GM12878 (cell line): ENCODE measurements around the gene ATP1B1. TPM values are rescaled to one million over a fixed set of nuclear protein-coding genes. Genes with fewer than 3 reads are reported as not detected.

Experiments used
- ATAC-seq: fragments of 200-7000 bp; cut with Tn5 transposase; 3 replicates; pipeline ENCODE4 v1.9.1; 2020; ENCODE audit warnings: mild to moderate bottlenecking, moderate library complexity
- BruUV-seq: library from RNA; stranded (reverse); fragments of 400-500 nt; replicated peaks from 2 replicates; lab custom pipeline; 2021; lab: Mats Ljungman, UMichigan
- CTCF ChIA-PET: fragments of 300-600 bp; sonication (Branson Sonifier 250); formaldehyde crosslinking; extraction: SDS; loops from one replicate; lab custom pipeline; 2021; ENCODE audit warnings: inconsistent platforms; lab: Yijun Ruan, JAX
- POLR2A ChIA-PET: fragments of 350-600 bp; formaldehyde crosslinking; extraction: SDS; loops from one replicate; lab custom pipeline; 2021; ENCODE audit warnings: inconsistent platforms; lab: Charles Lee
- RAD21 ChIA-PET: fragments of 300-600 bp; sonication (Branson Sonifier 250); formaldehyde crosslinking; loops from one replicate; lab custom pipeline; 2023; ENCODE audit warnings: antibody characterized with exemption; ENCODE audit not compliant: unreplicated experiment; lab: Charles Lee
- SMC1A ChIA-PET: fragments of 300-600 bp; sonication (Branson Sonifier 250); formaldehyde crosslinking; loops from one replicate; lab custom pipeline; 2023; ENCODE audit not compliant: unreplicated experiment, uncharacterized antibody; lab: Charles Lee
- DNase-seq: peaks from one replicate; pipeline ENCODE4 v3.0.0-alpha.2; 2011; ENCODE audit warnings: low read depth, low spot score
- FAIRE-seq: peaks from 3 replicates; lab custom pipeline; 2011; peaks lifted over from hg19 to GRCh38; lab: Jason Lieb, UNC
- H2AFZ ChIP-seq: 2 replicates; pipeline ENCODE4 v1.6.0; 2011; ENCODE audit warnings: low read depth, low read length, control low read depth; ENCODE audit not compliant: control insufficient read depth
- H3K27ac ChIP-seq: 2 replicates; pipeline ENCODE4 v1.5.1; 2011; ENCODE audit warnings: control low read depth; ENCODE audit not compliant: control insufficient read depth, insufficient read depth
- H3K27me3 ChIP-seq, 2 experiments: replicated peaks in 1 of 2; 2 replicates each; pipeline versions ENCODE4 v1.6.0 to v1.6.1; 2011; ENCODE audit warnings: low read length in 1 of 2; ENCODE audit not compliant: control insufficient read depth in 2 of 2, insufficient read depth in 2 of 2
- H3K36me3 ChIP-seq, 2 experiments: 2 replicates each; pipeline ENCODE4 v1.5.1; 2011; ENCODE audit warnings: low read length in 1 of 2; ENCODE audit not compliant: control insufficient read depth in 2 of 2, insufficient read depth in 2 of 2
- H3K4me1 ChIP-seq: 2 replicates; pipeline ENCODE4 v1.6.1; 2011; ENCODE audit warnings: mild to moderate bottlenecking, low read length, moderate library complexity, mixed read lengths; ENCODE audit not compliant: control insufficient read depth, insufficient read depth
- H3K4me2 ChIP-seq: 2 replicates; pipeline ENCODE4 v1.6.0; 2011; ENCODE audit warnings: control low read depth; ENCODE audit not compliant: control insufficient read depth, insufficient read depth
- H3K4me3 ChIP-seq: fragments of 200-600 bp; sonication (generic); 2 replicates; pipeline ENCODE4 v1.5.1; 2016
- H3K79me2 ChIP-seq: 2 replicates; pipeline ENCODE4 v1.6.0; 2011; ENCODE audit warnings: low read length; ENCODE audit not compliant: control insufficient read depth, insufficient read depth
- H3K9ac ChIP-seq: 2 replicates; pipeline ENCODE4 v1.8.0; 2011; ENCODE audit warnings: low read length, control low read depth, mixed read lengths; ENCODE audit not compliant: control insufficient read depth, insufficient read depth
- H3K9me3 ChIP-seq: replicated peaks from 3 replicates; pipeline ENCODE4 v1.5.1; 2011; ENCODE audit warnings: mild to moderate bottlenecking, low read length; ENCODE audit not compliant: control insufficient read depth, insufficient read depth
- H4K20me1 ChIP-seq: 2 replicates; pipeline ENCODE4 v1.6.0; 2011; ENCODE audit not compliant: control insufficient read depth, insufficient read depth
- CEBPB ChIP-seq, 2 experiments: fragments of 150-350 bp in 1 of 2; IDR thresholded peaks; 2 replicates each; pipeline ENCODE4 v1.6.1; 2012 to 2014; ENCODE audit warnings: low read depth in 2 of 2, low read length in 2 of 2, borderline replicate concordance in 1 of 2, inconsistent platforms in 1 of 2
- CHD4 ChIP-seq: fragments of 200-600 bp; sonication (generic); IDR thresholded peaks from 2 replicates; pipeline ENCODE4 v1.6.1; 2016; ENCODE audit warnings: mild to moderate bottlenecking
- KAT2A ChIP-seq: conservative IDR thresholded peaks from 2 replicates; pipeline ENCODE4 v1.6.1; 2011; ENCODE audit warnings: low read depth, low read length; ENCODE audit not compliant: control insufficient read depth
- LARP7 ChIP-seq: fragments of 450-650 bp; IDR thresholded peaks from 2 replicates; pipeline ENCODE4 v1.6.1; 2017; ENCODE audit warnings: mild to moderate bottlenecking
- SMAD5 ChIP-seq: IDR thresholded peaks from 2 replicates; pipeline ENCODE4 v1.6.1; 2016; ENCODE audit warnings: antibody characterized with exemption, low read depth
- TAF1 ChIP-seq: IDR thresholded peaks from 2 replicates; pipeline ENCODE4 v1.6.1; 2011; ENCODE audit warnings: mild to moderate bottlenecking, low read depth, low read length, borderline replicate concordance
- ZBED1 ChIP-seq: IDR thresholded peaks from 2 replicates; pipeline ENCODE4 v1.6.1; 2016; ENCODE audit warnings: borderline replicate concordance
- ZNF274 ChIP-seq: IDR thresholded peaks from one replicate; pipeline ENCODE4 v1.8.0; 2011; ENCODE audit not compliant: insufficient read length, insufficient read depth
- WGBS: methylation state at CpG from one replicate; pipeline ENCODE4 v1.1.6; 2016; ENCODE audit warnings: low lambda C conversion rate; ENCODE audit not compliant: insufficient replicate concordance, insufficient coverage; ENCODE audit errors: missing lambda C conversion rate; 5-methylcytosine and 5-hydroxymethylcytosine counted together
- in situ Hi-C: fragments of 300-500 bp; cut with MboI; formaldehyde crosslinking; loops from 9 replicates; pipeline ENCODE4 v1.14.3; 2018; ENCODE audit warnings: mixed read lengths
- intact Hi-C: fragments of 100-400 bp; cut with micrococcal nuclease; formaldehyde crosslinking; loops from one replicate; pipeline ENCODE4 v1.14.2; 2022; ENCODE audit not compliant: unreplicated experiment
- polyA plus RNA-seq, 11 experiments: library from polyadenylated mRNA; depleted of rRNA in 4 of 11; unstranded in 6 of 11; stranded (reverse) in 5 of 11; fragments of >200 nt; fragmentation: Nextera tagmentation in 4 of 11; fragmentation: Illumina TruSeq in 1 of 11; extraction: Ambion mirVana in 4 of 11; extraction: Trizol in 1 of 11; gene quantifications; 1 replicate in 1 of 11; 2 replicates in 10 of 11; pipeline versions ENCODE4 v1.2.1 to v1.2.3, GENCODE V29; 2011 to 2016; ENCODE audit warnings: inconsistent platforms in 2 of 11, missing spikeins in 2 of 11, low read depth in 1 of 11
- total RNA-seq, 4 experiments: library from RNA; depleted of rRNA in 3 of 4; stranded (reverse); fragments of >200 nt in 3 of 4; fragmentation: Illumina TruSeq in 1 of 4; extraction: Trizol in 1 of 4; gene quantifications; 2 replicates each; pipeline versions ENCODE4 v1.2.1 to v1.2.3, GENCODE V29; 2013 to 2021
- TF ChIP-seq, protein P1 (sequence below): IDR thresholded peaks from 2 replicates; pipeline ENCODE4 v1.6.1; 2012; ENCODE audit warnings: low read length, inconsistent platforms
- TF ChIP-seq, protein P2 (sequence below): IDR thresholded peaks from 2 replicates; pipeline ENCODE4 v1.6.1; 2011; ENCODE audit warnings: low read depth, mild to moderate bottlenecking, low read length, moderate library complexity, borderline replicate concordance; ENCODE audit errors: extremely low read depth

Gene ATP1B1
- total and polyA plus RNA-seq, 10 of the 15 experiments (the other 5 are each of a cell fraction or from before 2014, with no cell fraction given) = 0.84 to 14.0 (median 1.4) TPM

DNA sequence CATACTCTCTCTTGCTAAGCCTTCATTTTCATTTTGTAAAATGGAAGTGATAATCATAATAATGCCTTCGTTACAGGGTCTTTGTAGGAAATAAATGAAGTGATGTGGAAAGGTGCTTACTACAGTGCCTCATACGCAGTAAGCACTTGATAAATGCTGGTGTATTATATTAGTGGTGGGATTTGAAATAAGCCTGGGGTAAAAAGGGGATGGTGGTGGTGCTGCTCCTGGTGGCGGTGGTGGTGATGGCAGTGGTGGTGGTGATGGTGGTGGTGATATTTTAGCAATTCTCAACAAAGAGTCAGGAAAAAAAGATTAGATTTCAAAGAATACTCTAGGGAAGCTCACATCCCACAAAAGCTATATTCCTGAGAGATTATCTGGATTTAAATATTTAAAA is 35.5 kb upstream of the ATP1B1 start:
- H2AFZ ChIP-seq = no peak overlapping the region
- no peak for TF ChIP-seq LARP7
- TF ChIP-seq ZBED1 = no peak
- no peak for TF ChIP-seq CHD4
- TF ChIP-seq KAT2A = no peak
- TF ChIP-seq SMAD5 = no peak
- TF ChIP-seq TAF1 = no peak
- TF ChIP-seq CEBPB (IDR thresholded peaks at IDR 0.05; ENCODE audit: borderline replicate concordance in 1 of 2, low read depth in 2 of 2, low read length in 2 of 2) = no peak
- TF ChIP-seq, protein P1, sequence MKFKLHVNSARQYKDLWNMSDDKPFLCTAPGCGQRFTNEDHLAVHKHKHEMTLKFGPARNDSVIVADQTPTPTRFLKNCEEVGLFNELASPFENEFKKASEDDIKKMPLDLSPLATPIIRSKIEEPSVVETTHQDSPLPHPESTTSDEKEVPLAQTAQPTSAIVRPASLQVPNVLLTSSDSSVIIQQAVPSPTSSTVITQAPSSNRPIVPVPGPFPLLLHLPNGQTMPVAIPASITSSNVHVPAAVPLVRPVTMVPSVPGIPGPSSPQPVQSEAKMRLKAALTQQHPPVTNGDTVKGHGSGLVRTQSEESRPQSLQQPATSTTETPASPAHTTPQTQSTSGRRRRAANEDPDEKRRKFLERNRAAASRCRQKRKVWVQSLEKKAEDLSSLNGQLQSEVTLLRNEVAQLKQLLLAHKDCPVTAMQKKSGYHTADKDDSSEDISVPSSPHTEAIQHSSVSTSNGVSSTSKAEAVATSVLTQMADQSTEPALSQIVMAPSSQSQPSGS = no peak
- no peak for TF ChIP-seq ZNF274
- TF ChIP-seq, protein P2, sequence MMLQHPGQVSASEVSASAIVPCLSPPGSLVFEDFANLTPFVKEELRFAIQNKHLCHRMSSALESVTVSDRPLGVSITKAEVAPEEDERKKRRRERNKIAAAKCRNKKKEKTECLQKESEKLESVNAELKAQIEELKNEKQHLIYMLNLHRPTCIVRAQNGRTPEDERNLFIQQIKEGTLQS = no peak
- BruUV-seq = no TSS peak
- intact Hi-C loops = no loop called here
- H3K27me3 ChIP-seq = no peaks in the 10 kb centered on the region
- H3K4me3 ChIP-seq = no peak overlapping the region
- ChIA-PET SMC1A (interaction anchor here (0.6 to 2.1 kb wide), 9 partner anchors 9 to 665 kb away, joined by 3 to 7 read pairs (median 3); no protein-coding TSS in a partner anchor), CTCF (interaction anchor here (1.1 to 2.3 kb wide), 3 partner anchors 11 to 19 kb away, joined by 3 to 7 read pairs (median 4); no protein-coding TSS in a partner anchor), RAD21 (no interaction called here), POLR2A (interaction anchor here (1.0 to 1.6 kb wide), 2 partner anchors 46 to 131 kb away, joined by 3 read pairs; no protein-coding TSS in a partner anchor)
- DNase-seq (no peak), ATAC-seq (no peak), FAIRE-seq (no peak)
- no peaks in the 10 kb centered on the region for H3K36me3 ChIP-seq
- H3K79me2 ChIP-seq = no peaks in the 10 kb centered on the region
- H3K9me3 ChIP-seq = no peaks in the 10 kb centered on the region; the same call in 1 of the 3 replicates
- H3K9ac ChIP-seq = no peak overlapping the region
- in situ Hi-C loops = no loop called here
- no peak overlapping the region for H3K4me2 ChIP-seq
- H3K27ac ChIP-seq = no peak overlapping the region
- H3K4me1 ChIP-seq = no peaks in the 10 kb centered on the region
- 50% methylated on average over 3 of the region's 3 CpGs for WGBS
- H4K20me1 ChIP-seq = no peaks in the 10 kb centered on the region
